ENCODE measurements around the gene GPR83. TPM values are rescaled to one million over a fixed set of nuclear protein-coding genes. Genes with fewer than 3 reads are reported as not detected.

Gene GPR83
- 0.16 TPM in 1 of 2 replicates, not detected in the other for total RNA-seq

DNA sequence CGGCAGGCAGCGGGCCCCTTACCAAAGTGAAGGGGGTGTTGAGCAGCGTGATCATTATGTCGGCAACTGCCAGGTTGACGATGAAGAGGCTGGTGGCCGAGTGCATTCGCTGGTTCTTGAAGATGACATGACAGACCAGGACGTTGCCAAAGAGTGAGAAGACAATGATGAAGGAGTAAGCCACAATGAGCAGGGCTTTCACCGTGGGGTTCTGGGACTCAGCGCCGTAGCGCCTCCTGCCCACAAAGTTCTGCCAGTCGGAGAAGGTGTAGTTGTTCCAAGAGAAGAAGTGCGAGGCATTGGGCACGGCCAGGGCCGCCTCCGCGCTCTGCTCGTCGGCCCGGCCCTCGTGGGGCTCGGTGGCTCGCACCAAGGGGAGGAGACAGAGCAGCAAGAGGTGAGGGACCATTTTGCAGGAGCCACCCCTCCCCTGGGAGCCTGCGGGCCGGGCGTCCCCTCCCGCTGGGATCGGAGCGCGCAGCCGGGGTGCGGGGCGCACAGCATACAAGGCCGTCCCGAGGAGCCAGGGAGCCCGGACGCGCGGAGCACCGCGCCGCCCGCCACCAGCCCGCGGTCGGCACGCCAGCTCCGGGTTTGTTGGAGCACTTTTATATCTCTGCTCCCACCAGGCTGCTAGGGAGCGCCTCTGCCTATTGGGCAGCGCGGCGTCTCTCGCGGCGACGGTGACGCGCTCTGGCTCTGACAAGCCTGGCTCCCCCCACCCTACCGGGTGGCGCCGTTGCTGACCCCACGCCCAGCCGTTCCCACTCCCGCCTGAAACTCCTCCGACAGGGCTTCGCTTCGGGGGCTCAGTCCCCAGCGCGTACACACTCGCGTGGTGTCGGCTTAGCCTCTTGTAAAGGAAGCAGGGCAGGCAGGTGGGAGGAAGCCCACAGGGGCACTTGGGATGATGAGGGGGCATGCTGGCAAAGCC, at the start of gene GPR83:
TSS of gene GPR83 (minus strand) at position 581 of the 934 bp plus-strand sequence. CDS start at position 409, 172 bp downstream.

Other genes starting within 250 kb of the GPR83 start
- gene IZUMO1R, start 96.8 kb downstream of the GPR83 start, total RNA-seq, result not detected in 2 replicates
- gene MRE11, start 92.4 kb upstream of the GPR83 start, total RNA-seq, result 11.2 and 14.1 TPM in 2 replicates
- gene ANKRD49, start 92.6 kb upstream of the GPR83 start, total RNA-seq, result 11.8 and 14.3 TPM in 2 replicates
- not detected in 2 replicates for gene C11orf97, start 111.0 kb upstream of the GPR83 start, total RNA-seq
- gene FUT4, start 142.5 kb upstream of the GPR83 start, total RNA-seq, result 9.8 and 11.8 TPM in 2 replicates
- 3.4 and 3.9 TPM in 2 replicates for gene PIWIL4, start 165.9 kb upstream of the GPR83 start, total RNA-seq

All from hair follicle dermal papilla cell (primary cell).